Activated naive CD8-positive, alpha-beta T cell (primary cell): ENCODE results near the gene ZCCHC10.
"Not testable (repeated sequence)": the region's sequence is repeated elsewhere in the genome, so short reads cannot be mapped to it uniquely, and the experiment has no call there.

Source experiments
- H3K27ac Mint-ChIP-seq: one replicate; pipeline ENCODE4 v1.8.0; 2021; ENCODE audit warnings: mixed read lengths
- H3K27me3 Mint-ChIP-seq: one replicate; pipeline ENCODE4 v1.8.0; 2021; ENCODE audit warnings: mixed read lengths
- H3K36me3 Mint-ChIP-seq: one replicate; pipeline ENCODE4 v1.8.0; 2021; ENCODE audit warnings: mixed read lengths
- H3K4me1 Mint-ChIP-seq: one replicate; pipeline ENCODE4 v1.8.0; 2021; ENCODE audit warnings: low read depth, mixed read lengths
- H3K4me3 Mint-ChIP-seq: one replicate; pipeline ENCODE4 v1.8.0; 2021; ENCODE audit warnings: mild to moderate bottlenecking, mixed read lengths
- H3K9me3 Mint-ChIP-seq: one replicate; pipeline ENCODE4 v1.8.0; 2021; ENCODE audit warnings: low read depth, mixed read lengths

ZCCHC10 gene

GRCh38 chr5:133019471-133019870 lies 6.9 kb downstream of the ZCCHC10 start:
- not testable (repeated sequence) for H3K27ac Mint-ChIP-seq, H3K4me3 Mint-ChIP-seq, H3K9me3 Mint-ChIP-seq, H3K27me3 Mint-ChIP-seq, H3K36me3 Mint-ChIP-seq
- H3K4me1 Mint-ChIP-seq, result peaks cover 17% of the 10 kb centered on the region

DNA sequence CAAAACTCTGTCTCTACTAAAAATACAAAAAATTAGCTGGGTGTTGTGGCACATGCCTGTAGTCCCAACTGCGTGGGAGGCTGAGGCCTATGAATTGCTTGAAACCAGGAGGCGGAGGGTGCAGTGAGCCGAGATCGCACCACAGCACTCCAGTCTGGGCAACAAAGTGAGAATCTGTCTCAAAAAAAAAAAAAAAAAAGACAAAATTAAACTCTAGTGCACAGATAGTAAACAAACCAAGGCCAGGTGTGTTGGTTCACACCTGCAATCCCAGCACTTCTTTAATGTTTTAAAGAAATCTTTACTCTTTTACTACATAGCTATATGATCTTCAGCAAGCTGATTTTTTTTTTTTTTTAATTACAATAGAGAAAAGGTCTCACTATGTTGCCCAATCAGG lies 8.4 kb downstream of the ZCCHC10 start:
- Mint-ChIP-seq H3K36me3 (peaks cover 10% of the 10 kb centered on the region), H3K4me3 (no peak overlapping the region), H3K27me3 (no peaks in the 10 kb centered on the region), H3K9me3 (no peaks in the 10 kb centered on the region), H3K4me1 (peaks cover 9% of the 10 kb centered on the region), H3K27ac (no peak overlapping the region)

DNA sequence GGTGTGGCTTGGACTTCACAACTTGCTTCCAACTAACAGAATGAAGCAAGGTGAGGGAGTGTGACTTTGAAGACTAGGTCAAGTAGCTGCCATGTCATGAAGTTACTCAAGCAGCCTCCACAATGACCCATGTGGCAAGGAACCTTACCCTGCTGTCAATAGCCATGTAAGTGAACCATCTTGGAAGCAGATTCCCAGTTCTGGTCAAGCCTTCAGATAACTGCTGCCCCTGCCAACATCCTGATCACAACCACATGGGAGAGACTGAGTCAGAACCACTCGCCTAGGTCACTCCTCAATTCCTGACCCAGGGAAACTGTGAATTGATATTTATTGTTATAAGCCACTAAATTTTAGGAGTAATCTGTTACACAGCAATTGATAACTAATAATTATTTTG lies 10.9 kb downstream of the ZCCHC10 start:
- H3K27ac Mint-ChIP-seq, result no peak overlapping the region
- peaks cover 10% of the 10 kb centered on the region for H3K36me3 Mint-ChIP-seq
- H3K4me1 Mint-ChIP-seq, result peaks cover 5% of the 10 kb centered on the region
- no peak overlapping the region for H3K4me3 Mint-ChIP-seq
- H3K27me3 Mint-ChIP-seq, result no peaks in the 10 kb centered on the region
- no peaks in the 10 kb centered on the region for H3K9me3 Mint-ChIP-seq

DNA sequence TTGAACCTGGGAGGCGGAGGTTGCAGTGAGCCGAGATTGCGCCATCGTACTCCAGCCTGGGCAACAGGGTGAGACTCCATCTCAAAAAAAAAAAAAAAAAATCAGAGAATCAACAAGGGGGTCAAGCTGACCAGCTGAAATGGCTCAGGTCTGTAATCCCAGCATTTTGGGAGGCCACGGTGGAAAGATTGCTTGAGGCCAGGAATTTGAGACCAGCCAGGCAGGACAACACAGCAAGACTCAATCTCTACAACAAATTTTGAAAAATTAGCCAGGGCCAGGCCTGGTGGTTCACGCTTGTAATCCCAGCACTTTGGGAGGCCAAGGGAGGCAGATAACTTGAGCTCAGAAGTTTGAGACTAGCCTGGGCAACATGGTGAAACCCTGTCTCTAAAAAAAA lies 17.9 kb downstream of the ZCCHC10 start:
- not testable (repeated sequence) for H3K4me1 Mint-ChIP-seq

GRCh38 chr5:133006653-133007052 lies 19.7 kb downstream of the ZCCHC10 start:
- Mint-ChIP-seq H3K4me3 (no peak overlapping the region), H3K9me3 (no peaks in the 10 kb centered on the region), H3K27ac (no peak overlapping the region), H3K27me3 (no peaks in the 10 kb centered on the region), H3K4me1 (no peaks in the 10 kb centered on the region), H3K36me3 (peaks cover 7% of the 10 kb centered on the region)

More for the DNA sequence above, 17.9 kb downstream of the ZCCHC10 start:
- not testable (repeated sequence) for H3K27ac Mint-ChIP-seq, H3K27me3 Mint-ChIP-seq, H3K4me3 Mint-ChIP-seq, H3K9me3 Mint-ChIP-seq, H3K36me3 Mint-ChIP-seq

GRCh38 chr5:132999246-132999645 lies 27.1 kb downstream of the ZCCHC10 start:
- Mint-ChIP-seq H3K27ac (no peak overlapping the region), H3K36me3 (peaks cover 4% of the 10 kb centered on the region), H3K4me3 (no peak overlapping the region), H3K27me3 (no peaks in the 10 kb centered on the region), H3K4me1 (no peaks in the 10 kb centered on the region), H3K9me3 (no peaks in the 10 kb centered on the region)

DNA sequence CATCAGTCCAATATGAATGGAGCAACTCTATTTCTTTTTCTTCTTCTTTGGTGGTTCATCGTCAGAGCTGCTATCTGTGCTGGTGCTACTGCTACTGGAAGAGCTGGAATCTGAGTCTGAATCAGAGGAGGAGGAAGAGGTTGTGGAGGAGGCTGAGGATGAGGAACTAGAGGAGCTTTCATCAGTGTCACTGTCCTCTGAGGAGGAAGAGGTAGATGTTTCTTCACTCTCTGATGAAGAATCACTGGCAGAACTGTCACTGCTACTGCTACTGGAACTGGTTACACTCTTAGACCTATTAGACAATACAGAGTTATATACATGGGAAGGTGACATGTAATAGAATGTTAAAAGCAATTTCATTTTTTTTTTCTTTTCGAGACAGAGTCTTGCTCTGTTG lies 27.8 kb downstream of the ZCCHC10 start:
- Mint-ChIP-seq H3K27ac (no peak overlapping the region), H3K27me3 (no peaks in the 10 kb centered on the region), H3K36me3 (peaks cover 4% of the 10 kb centered on the region), H3K4me1 (no peaks in the 10 kb centered on the region), H3K4me3 (no peak overlapping the region), H3K9me3 (no peaks in the 10 kb centered on the region)

DNA sequence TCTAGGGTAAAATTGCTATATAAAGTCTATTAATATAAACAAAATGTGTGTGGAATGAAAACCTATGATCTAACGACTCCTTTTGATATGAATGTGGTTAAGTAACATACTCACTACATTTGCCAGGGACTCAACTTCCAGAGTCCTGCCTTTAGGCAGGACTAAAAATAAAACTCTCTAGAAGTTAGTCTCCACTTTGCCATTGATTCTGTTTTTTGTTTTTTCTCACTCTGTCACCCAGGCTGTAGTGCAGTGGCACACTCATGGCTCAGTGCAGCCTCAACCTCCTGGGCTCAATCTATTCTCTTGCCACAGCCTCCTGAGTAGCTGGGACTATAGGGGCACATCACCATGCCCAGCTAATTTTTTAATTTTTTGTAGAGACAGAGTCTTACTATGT lies 30.0 kb downstream of the ZCCHC10 start:
- H3K27ac Mint-ChIP-seq, result no peak overlapping the region
- no peaks in the 10 kb centered on the region for H3K9me3 Mint-ChIP-seq
- no peak overlapping the region for H3K4me3 Mint-ChIP-seq
- H3K4me1 Mint-ChIP-seq, result no peaks in the 10 kb centered on the region
- peaks cover 3% of the 10 kb centered on the region for H3K36me3 Mint-ChIP-seq
- H3K27me3 Mint-ChIP-seq, result no peaks in the 10 kb centered on the region

- Mint-ChIP-seq H3K36me3 (no peaks in the 10 kb centered on the region), H3K9me3 (no peaks in the 10 kb centered on the region), H3K4me3 (no peak overlapping the region), H3K27me3 (peaks cover 1% of the 10 kb centered on the region), H3K4me1 (no peaks in the 10 kb centered on the region), H3K27ac (no peak overlapping the region)
Measured at GRCh38 chr5:132987531-132988408, 38.6 kb downstream of the ZCCHC10 start.

DNA sequence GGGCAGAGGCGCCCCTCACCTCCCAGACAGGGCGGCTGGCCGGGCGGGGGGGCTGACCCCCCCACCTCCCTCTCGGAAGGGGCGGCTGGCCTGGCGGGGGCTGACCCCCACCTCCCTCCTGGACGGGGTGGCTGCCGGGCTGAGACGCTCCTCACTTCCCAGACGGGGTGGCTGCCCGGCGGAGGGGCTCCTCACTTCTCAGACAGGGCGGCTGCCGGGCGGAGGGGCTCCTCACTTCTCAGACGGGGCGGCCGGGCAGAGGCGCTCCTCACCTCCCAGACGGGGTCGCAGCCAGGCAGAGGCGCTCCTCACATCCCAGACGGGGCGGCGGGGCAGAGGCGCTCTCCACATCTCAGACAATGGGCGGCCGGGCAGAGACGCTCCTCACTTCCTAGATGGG lies 43.4 kb downstream of the ZCCHC10 start:
- not testable (repeated sequence) for H3K4me3 Mint-ChIP-seq, H3K27ac Mint-ChIP-seq, H3K4me1 Mint-ChIP-seq, H3K27me3 Mint-ChIP-seq, H3K9me3 Mint-ChIP-seq, H3K36me3 Mint-ChIP-seq

GRCh38 chr5:132981288-132981687 lies 45.1 kb downstream of the ZCCHC10 start:
- Mint-ChIP-seq H3K27me3 (peaks cover 1% of the 10 kb centered on the region), H3K4me1 (no peaks in the 10 kb centered on the region), H3K27ac (no peak overlapping the region), H3K9me3 (peaks cover 4% of the 10 kb centered on the region), H3K36me3 (peaks cover 5% of the 10 kb centered on the region), H3K4me3 (no peak overlapping the region)

- peaks cover 4% of the 10 kb centered on the region for H3K9me3 Mint-ChIP-seq
- H3K27me3 Mint-ChIP-seq, result peaks cover 1% of the 10 kb centered on the region
- H3K36me3 Mint-ChIP-seq, result peaks cover 5% of the 10 kb centered on the region
- H3K4me1 Mint-ChIP-seq, result no peaks in the 10 kb centered on the region
- no peak overlapping the region for H3K27ac Mint-ChIP-seq
- no peak overlapping the region for H3K4me3 Mint-ChIP-seq
Measured at GRCh38 chr5:132979976-132980375, 46.4 kb downstream of the ZCCHC10 start.

DNA sequence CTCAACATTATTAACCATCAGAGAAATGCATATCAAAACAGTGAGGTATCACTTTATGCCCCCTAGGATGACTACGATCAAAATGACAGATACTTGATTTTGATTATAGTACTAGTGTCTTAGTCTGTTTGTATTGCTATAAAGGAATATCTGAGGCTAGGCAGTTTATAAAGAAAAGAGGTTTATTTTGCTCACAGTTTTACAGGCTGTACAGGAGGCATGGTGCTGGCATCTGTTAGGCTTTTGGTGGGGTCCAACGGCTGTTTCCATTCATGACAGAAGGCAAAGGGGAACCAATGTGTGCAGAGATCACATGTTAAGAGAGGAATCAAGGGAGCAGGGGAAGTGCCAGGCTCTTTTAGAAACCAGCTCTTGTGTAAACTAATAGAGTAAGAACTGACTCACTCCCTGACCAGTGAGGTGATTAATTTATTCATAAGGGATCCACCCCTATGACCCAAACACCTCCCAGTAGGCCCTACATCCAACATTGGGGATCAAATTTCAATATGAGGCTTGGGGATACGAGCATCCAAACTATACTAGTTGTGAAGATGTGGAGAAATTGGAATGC lies 46.9 kb downstream of the ZCCHC10 start:
- Mint-ChIP-seq H3K9me3 (peaks cover 4% of the 10 kb centered on the region), H3K27ac (no peak overlapping the region), H3K27me3 (no peaks in the 10 kb centered on the region), H3K36me3 (peaks cover 5% of the 10 kb centered on the region), H3K4me3 (no peak overlapping the region), H3K4me1 (no peaks in the 10 kb centered on the region)

DNA sequence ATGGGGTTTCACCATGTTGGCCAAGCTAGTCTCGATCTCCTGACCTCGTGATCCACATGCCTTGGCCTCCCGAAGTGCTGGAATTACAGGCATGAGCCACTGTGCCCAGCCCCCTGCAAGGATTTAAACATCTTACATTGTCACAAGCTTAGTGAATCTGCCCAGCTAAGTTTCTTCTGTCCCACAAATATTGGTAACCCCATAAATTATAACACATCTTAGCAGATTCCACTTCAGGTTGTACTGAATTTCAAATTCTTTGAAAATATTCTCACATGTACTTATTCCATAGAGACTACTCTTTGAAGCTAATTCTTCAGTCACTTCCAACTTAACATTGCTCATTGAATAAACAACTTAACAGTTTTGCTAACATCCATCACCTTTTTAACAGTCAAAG lies 49.5 kb downstream of the ZCCHC10 start:
- no peaks in the 10 kb centered on the region for H3K4me1 Mint-ChIP-seq
- peaks cover 5% of the 10 kb centered on the region for H3K36me3 Mint-ChIP-seq
- no peaks in the 10 kb centered on the region for H3K27me3 Mint-ChIP-seq
- no peak overlapping the region for H3K27ac Mint-ChIP-seq
- peaks cover 4% of the 10 kb centered on the region for H3K9me3 Mint-ChIP-seq
- H3K4me3 Mint-ChIP-seq, result no peak overlapping the region

- not testable (repeated sequence) for H3K9me3 Mint-ChIP-seq, H3K4me1 Mint-ChIP-seq, H3K27me3 Mint-ChIP-seq, H3K27ac Mint-ChIP-seq, H3K4me3 Mint-ChIP-seq, H3K36me3 Mint-ChIP-seq
Measured at GRCh38 chr5:132972436-132972828, 53.9 kb downstream of the ZCCHC10 start.
